ENCODE results near the gene PLA2G2F.

Gene PLA2G2F

GRCh38 chr1:20164694-20165202, 25.6 kb downstream of the PLA2G2F start:
- no peak for TF ChIP-seq CTCF (IDR thresholded peaks at IDR 0.05; ENCODE audit: low read depth, low read length)
- no peak overlapping the region for H3K4me3 ChIP-seq (ENCODE audit: low read depth, low read length)

GRCh38 chr1:20165522-20165951, 26.4 kb downstream of the PLA2G2F start:
- no peak overlapping the region for H3K4me3 ChIP-seq (ENCODE audit: low read depth, low read length)
- TF ChIP-seq CTCF (IDR thresholded peaks at IDR 0.05; ENCODE audit: low read depth, low read length), result 0 out of 2 replicates have a peak, but pooled peaks have one; percentile 12

GRCh38 chr1:20166051-20166450, 26.9 kb downstream of the PLA2G2F start:
- no peak overlapping the region for H3K4me3 ChIP-seq (ENCODE audit: low read depth, low read length)
- TF ChIP-seq CTCF (IDR thresholded peaks at IDR 0.05; ENCODE audit: low read depth, low read length), result no peak

- no peak for TF ChIP-seq CTCF (IDR thresholded peaks at IDR 0.05; ENCODE audit: low read depth, low read length)
- H3K4me3 ChIP-seq (ENCODE audit: low read depth, low read length), result no peak overlapping the region
These were observed 28.0 kb downstream of the PLA2G2F start for GRCh38 chr1:20167126-20167525.

- no peak overlapping the region for H3K4me3 ChIP-seq (ENCODE audit: low read depth, low read length)
- TF ChIP-seq CTCF (IDR thresholded peaks at IDR 0.05; ENCODE audit: low read depth, low read length), result no peak
These were observed 29.7 kb downstream of the PLA2G2F start for GRCh38 chr1:20168564-20169491.

GRCh38 chr1:20169932-20170331, 30.8 kb downstream of the PLA2G2F start:
- H3K4me3 ChIP-seq (ENCODE audit: low read depth, low read length), result no peak overlapping the region
- no peak for TF ChIP-seq CTCF (IDR thresholded peaks at IDR 0.05; ENCODE audit: low read depth, low read length)

GRCh38 chr1:20172033-20172590, 33.0 kb downstream of the PLA2G2F start:
- no peak for TF ChIP-seq CTCF (IDR thresholded peaks at IDR 0.05; ENCODE audit: low read depth, low read length)
- H3K4me3 ChIP-seq (ENCODE audit: low read depth, low read length), result no peak overlapping the region

Measured in WI38 (cell line).